H1 (cell line): ENCODE data around the gene LIMA1. TPM values are rescaled to one million over a fixed set of nuclear protein-coding genes. Genes with fewer than 3 reads are reported as not detected.

Experiments used
- CTCF ChIA-PET: fragments of 300-600 bp; sonication (Branson Sonifier 250); formaldehyde crosslinking; loops from one replicate; lab custom pipeline; 2021; ENCODE audit not compliant: partially characterized antibody; lab: Charles Lee
- POLR2A ChIA-PET: fragments of 300-600 bp; sonication (Branson Sonifier 250); formaldehyde crosslinking; loops from one replicate; lab custom pipeline; 2021; ENCODE audit warnings: inconsistent platforms; ENCODE audit not compliant: partially characterized antibody; lab: Charles Lee
- DNase-seq, 2 experiments: peaks; one replicate each; pipeline versions ENCODE4 v3.0.0 to v3.0.0-alpha.2; 2010 to 2022; ENCODE audit warnings: low spot score in 2 of 2, low read depth in 1 of 2, mixed read lengths in 1 of 2
- FAIRE-seq: peaks from 2 replicates; lab custom pipeline; 2011; peaks lifted over from hg19 to GRCh38; lab: Jason Lieb, UNC
- H2AFZ ChIP-seq: 2 replicates; pipeline ENCODE4 v1.8.1; 2012; ENCODE audit warnings: low read length, inconsistent platforms
- H2AK5ac ChIP-seq: 2 replicates; pipeline ENCODE4 v1.6.1; 2013; ENCODE audit warnings: low read depth, low read length
- H2BK120ac ChIP-seq: replicated peaks from 2 replicates; pipeline ENCODE3; 2013; ENCODE audit warnings: low read depth, low read length, inconsistent platforms
- H2BK12ac ChIP-seq: 2 replicates; pipeline ENCODE4 v1.6.1; 2013; ENCODE audit warnings: low read depth, low read length
- H2BK15ac ChIP-seq: 2 replicates; pipeline ENCODE4 v1.6.1; 2013; ENCODE audit warnings: low read length
- H2BK20ac ChIP-seq: 2 replicates; pipeline ENCODE4 v1.6.1; 2013; ENCODE audit warnings: low read length
- H2BK5ac ChIP-seq: 2 replicates; pipeline ENCODE4 v1.6.1; 2013; ENCODE audit warnings: low read depth, low read length
- H3K14ac ChIP-seq: 2 replicates; pipeline ENCODE4 v1.6.1; 2013; ENCODE audit warnings: inconsistent platforms; ENCODE audit not compliant: insufficient read length
- H3K18ac ChIP-seq: 2 replicates; pipeline ENCODE4 v1.6.1; 2013; ENCODE audit warnings: low read length; ENCODE audit errors: extremely low read depth
- H3K23ac ChIP-seq: 2 replicates; pipeline ENCODE4 v1.6.1; 2013; ENCODE audit warnings: inconsistent platforms; ENCODE audit not compliant: insufficient read length
- H3K23me2 ChIP-seq: 2 replicates; pipeline ENCODE4 v1.6.1; 2013; ENCODE audit warnings: low read depth, low read length
- H3K27ac ChIP-seq: 2 replicates; pipeline ENCODE4 v1.6.1; 2011; ENCODE audit warnings: low read depth, low read length, inconsistent platforms
- H3K27me3 ChIP-seq, 4 experiments: replicated peaks in 1 of 4; 1 replicate in 1 of 4; 2 replicates in 3 of 4; pipeline versions ENCODE4 v1.6.1 to v1.8.1; 2011 to 2013; ENCODE audit warnings: low read length in 3 of 4, mild to moderate bottlenecking in 3 of 4, inconsistent platforms in 2 of 4, mixed read lengths in 2 of 4, moderate library complexity in 1 of 4; ENCODE audit not compliant: control insufficient read depth in 3 of 4, insufficient read depth in 3 of 4; ENCODE audit errors: extremely low read depth in 1 of 4
- H3K36me3 ChIP-seq, 4 experiments: 2 replicates each; pipeline versions ENCODE4 v1.6.1 to v1.8.1; 2011 to 2013; ENCODE audit warnings: mild to moderate bottlenecking in 4 of 4, low read length in 3 of 4, moderate library complexity in 2 of 4, control low read depth in 1 of 4, inconsistent platforms in 1 of 4; ENCODE audit not compliant: insufficient read depth in 4 of 4, control insufficient read depth in 2 of 4
- H3K4ac ChIP-seq: replicated peaks from 2 replicates; pipeline ENCODE3; 2013; ENCODE audit warnings: low read length, low read depth, mixed read lengths, inconsistent platforms; ENCODE audit not compliant: insufficient read length
- H3K4me1 ChIP-seq, 4 experiments: replicated peaks in 1 of 4; 1 replicate in 1 of 4; 2 replicates in 3 of 4; pipeline versions ENCODE4 v1.6.1 to v1.8.1; 2011 to 2013; ENCODE audit warnings: low read length in 3 of 4, inconsistent platforms in 2 of 4, mixed read lengths in 1 of 4; ENCODE audit not compliant: insufficient read depth in 4 of 4, control insufficient read depth in 3 of 4
- H3K4me2 ChIP-seq, 2 experiments: 2 replicates each; pipeline versions ENCODE4 v1.6.1 to v1.8.1; 2011 to 2013; ENCODE audit warnings: low read depth in 2 of 2, low read length in 2 of 2, control low read depth in 1 of 2, inconsistent platforms in 1 of 2, mild to moderate bottlenecking in 1 of 2; ENCODE audit not compliant: insufficient read depth in 1 of 2
- H3K4me3 ChIP-seq, 4 experiments: fragments of 200-600, 300-600 bp in 1 of 4; sonication (generic), shearing (Covaris generic), sonication (Bioruptor Twin) in 1 of 4; 2 replicates each; pipeline versions ENCODE4 v1.5.1 to v1.8.1; 2011 to 2016; ENCODE audit warnings: low read length in 4 of 4, low read depth in 3 of 4, control low read depth in 2 of 4, inconsistent platforms in 2 of 4, mild to moderate bottlenecking in 2 of 4, mixed read lengths in 1 of 4, moderate library complexity in 1 of 4; ENCODE audit not compliant: insufficient read depth in 2 of 4; ENCODE audit errors: extremely low read depth in 1 of 4
- H3K56ac ChIP-seq: replicated peaks from 2 replicates; pipeline ENCODE3; 2013; ENCODE audit warnings: low read depth, mild to moderate bottlenecking, mixed read lengths, low read length, inconsistent platforms; ENCODE audit not compliant: insufficient read length
- H3K79me1 ChIP-seq: 2 replicates; pipeline ENCODE4 v1.6.1; 2013; ENCODE audit warnings: low read depth, low read length, control low read depth
- H3K79me2 ChIP-seq, 2 experiments: 2 replicates each; pipeline versions ENCODE4 v1.6.1 to v1.8.1; 2012 to 2013; ENCODE audit warnings: low read length in 2 of 2, mild to moderate bottlenecking in 2 of 2, inconsistent platforms in 1 of 2; ENCODE audit not compliant: insufficient read depth in 2 of 2, control insufficient read depth in 1 of 2
- H3K9ac ChIP-seq, 4 experiments: replicated peaks in 1 of 4; 1 replicate in 1 of 4; 2 replicates in 3 of 4; pipeline versions ENCODE4 v1.6.1 to v1.8.1; 2011 to 2013; ENCODE audit warnings: low read depth in 3 of 4, low read length in 3 of 4, control low read depth in 2 of 4, mild to moderate bottlenecking in 2 of 4, moderate library complexity in 2 of 4, inconsistent platforms in 1 of 4; ENCODE audit errors: extremely low read depth in 1 of 4
- H3K9me3 ChIP-seq, 2 experiments: 2 replicates each; pipeline versions ENCODE4 v1.6.1 to v1.8.1; 2012 to 2013; ENCODE audit warnings: mild to moderate bottlenecking in 2 of 2, moderate library complexity in 2 of 2, control low read depth in 1 of 2, inconsistent platforms in 1 of 2, low read depth in 1 of 2, low read length in 1 of 2, mixed read lengths in 1 of 2; ENCODE audit not compliant: insufficient read depth in 2 of 2
- H4K20me1 ChIP-seq, 2 experiments: replicated peaks in 1 of 2; 2 replicates each; pipeline versions ENCODE3 to v1.8.1; 2011 to 2013; ENCODE audit warnings: inconsistent platforms in 2 of 2, low read length in 2 of 2, mild to moderate bottlenecking in 1 of 2; ENCODE audit not compliant: insufficient read depth in 2 of 2, control insufficient read depth in 1 of 2
- H4K5ac ChIP-seq: 2 replicates; pipeline ENCODE4 v1.6.1; 2013; ENCODE audit warnings: low read length, low read depth, mixed read lengths, inconsistent platforms; ENCODE audit not compliant: insufficient read length
- H4K8ac ChIP-seq: 2 replicates; pipeline ENCODE4 v1.8.0; 2013; ENCODE audit warnings: mild to moderate bottlenecking, moderate library complexity, low read length, inconsistent platforms; ENCODE audit not compliant: insufficient read depth; ENCODE audit errors: extremely low read depth
- H4K91ac ChIP-seq: replicated peaks from 2 replicates; pipeline ENCODE3; 2013; ENCODE audit warnings: low read length, mixed read lengths, inconsistent platforms; ENCODE audit not compliant: insufficient read length
- ATF3 ChIP-seq: IDR thresholded peaks from 2 replicates; pipeline ENCODE4 v1.6.1; 2011; ENCODE audit warnings: low read depth, mild to moderate bottlenecking, low read length; ENCODE audit not compliant: insufficient read depth
- CBX8 ChIP-seq: fragments of 300-800, 300-1000 bp; sonication (generic); IDR thresholded peaks from 2 replicates; pipeline ENCODE4 v1.7.1; 2016; ENCODE audit warnings: low read depth, low read length, borderline replicate concordance
- CREB1 ChIP-seq: IDR thresholded peaks from 2 replicates; pipeline ENCODE4 v1.6.1; 2012; ENCODE audit warnings: inconsistent platforms
- HDAC2 ChIP-seq, 2 experiments: fragments of 300-600 bp in 1 of 2; sonication (generic) in 1 of 2; IDR thresholded peaks; 2 replicates each; pipeline ENCODE4 v1.6.1; 2011 to 2012; ENCODE audit warnings: low read depth in 2 of 2, low read length in 2 of 2, mild to moderate bottlenecking in 2 of 2, moderate library complexity in 2 of 2, borderline replicate concordance in 1 of 2, inconsistent platforms in 1 of 2
- MAX ChIP-seq: IDR thresholded peaks from 2 replicates; pipeline ENCODE4 v1.6.1; 2012; ENCODE audit warnings: inconsistent platforms
- NANOG ChIP-seq: IDR thresholded peaks from 2 replicates; pipeline ENCODE4 v1.6.1; 2011; ENCODE audit warnings: low read length, low read depth, mild to moderate bottlenecking, inconsistent platforms; ENCODE audit not compliant: insufficient read depth, poor library complexity, severe bottlenecking
- NRF1 ChIP-seq: IDR thresholded peaks from 2 replicates; pipeline ENCODE4 v1.6.1; 2011; ENCODE audit warnings: mild to moderate bottlenecking, low read depth, low read length, improper control_type of control experiment
- RAD21 ChIP-seq, 2 experiments: IDR thresholded peaks in 1 of 2; conservative IDR thresholded peaks in 1 of 2; 2 replicates each; pipeline ENCODE4 v1.6.1; 2011; ENCODE audit warnings: low read depth in 2 of 2, low read length in 2 of 2, improper control_type of control experiment in 1 of 2, inconsistent platforms in 1 of 2, mild to moderate bottlenecking in 1 of 2, moderate library complexity in 1 of 2
- RBBP5 ChIP-seq: IDR thresholded peaks from 2 replicates; pipeline ENCODE4 v1.7.1; 2012; ENCODE audit warnings: low read depth, mild to moderate bottlenecking, inconsistent platforms, low read length, moderate library complexity, borderline replicate concordance
- SIN3A ChIP-seq, 2 experiments: IDR thresholded peaks in 1 of 2; conservative IDR thresholded peaks in 1 of 2; 2 replicates each; pipeline ENCODE4 v1.6.1; 2011 to 2012; ENCODE audit warnings: low read length in 2 of 2, improper control_type of control experiment in 1 of 2, low read depth in 1 of 2, mild to moderate bottlenecking in 1 of 2
- TBP ChIP-seq: IDR thresholded peaks from 2 replicates; pipeline ENCODE4 v1.6.1; 2011; ENCODE audit warnings: low read depth, low read length, improper control_type of control experiment
- ZNF274 ChIP-seq: IDR thresholded peaks from 2 replicates; pipeline ENCODE4 v1.7.0; 2012; ENCODE audit warnings: low read length, borderline replicate concordance; ENCODE audit errors: extremely low read depth
- WGBS, 2 experiments: shearing (Covaris generic) in 1 of 2; methylation state at CpG; one replicate each; pipeline versions ENCODE4 v1.1.6 to v1.1.7; 2013 to 2015; ENCODE audit warnings: low lambda C conversion rate in 2 of 2, mixed read lengths in 2 of 2, inconsistent platforms in 1 of 2, low coverage in 1 of 2, missing lambda C conversion rate in 1 of 2; ENCODE audit not compliant: insufficient replicate concordance in 2 of 2, insufficient coverage in 1 of 2, insufficient read length in 1 of 2; ENCODE audit errors: extremely low coverage in 1 of 2, missing lambda C conversion rate in 1 of 2; 5-methylcytosine and 5-hydroxymethylcytosine counted together
- polyA plus RNA-seq, 7 experiments: library from polyadenylated mRNA; depleted of rRNA in 3 of 7; stranded (reverse) in 5 of 7; unstranded in 2 of 7; fragments of >200 nt in 5 of 7; fragments of 200-250 nt in 2 of 7; gene quantifications; 1 replicate in 5 of 7; 2 replicates in 1 of 7; 4 replicates in 1 of 7; pipeline versions ENCODE4 v1.2.1 to v1.2.3, GENCODE V29; 2011 to 2013; ENCODE audit warnings: missing spikeins in 2 of 7, mixed read lengths in 2 of 7
- total RNA-seq: library from RNA; stranded (reverse); fragmentation: NEBNext Ultra II Directional; extraction: Animal tissue kit (Norgen Biotek cat#: 25700); gene quantifications from 2 replicates; pipeline ENCODE4 v1.2.1, GENCODE V29; 2021

The LIMA1 gene
- total and polyA plus RNA-seq, 2 of the 8 experiments (the other 6 are each of a cell fraction or from before 2014, with no cell fraction given), result 12.7 to 47.6 TPM

- Histone ChIP-seq H4K8ac (no peak overlapping the region), H3K4me3 (no peak overlapping the region), H4K20me1 (no peaks in the 10 kb centered on the region), H3K9ac (no peak overlapping the region), H2BK20ac (no peak overlapping the region), H3K27me3 (no peaks in the 10 kb centered on the region), H3K4me1 (peaks cover 0 to 3% (median 0%) of the 10 kb centered on the region in 4 experiments; a peak in 1 of 7 replicates), H4K5ac (no peak overlapping the region), H3K23me2 (no peaks in the 10 kb centered on the region), H2BK120ac (no peak overlapping the region), H3K23ac (no peak overlapping the region), H2BK5ac (no peak overlapping the region), H3K4me2 (no peak overlapping the region), H3K4ac (no peak overlapping the region), H3K79me2 (no peaks in the 10 kb centered on the region), H3K18ac (no peak overlapping the region), H2AFZ (no peak overlapping the region), H3K14ac (no peak overlapping the region), H3K9me3 (no peaks in the 10 kb centered on the region), H2AK5ac (no peak overlapping the region), H3K56ac (no peak overlapping the region), H3K36me3 (no peaks in the 10 kb centered on the region), H4K91ac (no peak overlapping the region), H3K27ac (no peak overlapping the region), H2BK12ac (no peak overlapping the region), H3K79me1 (no peaks in the 10 kb centered on the region), H2BK15ac (no peak overlapping the region)
- WGBS, 2 experiments, result 90% methylated on average over 6 of the region's 6 CpGs; no CpG with 5 or more reads in 1 of the 2 experiments
- ChIA-PET POLR2A (no interaction called here), CTCF (interaction anchor here (0.8 kb wide), 1 partner anchor 143 kb away, joined by 3 read pairs; no protein-coding TSS in a partner anchor)
- FAIRE-seq (no peak), DNase-seq (no peak)
- TF ChIP-seq NANOG (no peak), MAX (no peak), HDAC2 (IDR thresholded peaks at IDR 0.05; ENCODE audit: borderline replicate concordance in 1 of 2, low read depth in 2 of 2, low read length in 2 of 2) (no peak), RBBP5 (no peak), CBX8 (no peak), TBP (no peak), SIN3A (conservative IDR thresholded peaks at IDR 0.05 in 1 of 2, IDR thresholded peaks at IDR 0.05 in 1 of 2; ENCODE audit: low read depth in 1 of 2, low read length in 2 of 2) (no peak), ZNF274 (no peak), NRF1 (no peak), ATF3 (no peak), RAD21 (IDR thresholded peaks at IDR 0.05 in 1 of 2, conservative IDR thresholded peaks at IDR 0.05 in 1 of 2; ENCODE audit: low read depth in 2 of 2, low read length in 2 of 2) (no peak), CREB1 (no peak)
Observed at GRCh38 chr12:50296554-50296953, 13.2 kb upstream of the LIMA1 start.
